Ovary (tissue), 9 donors: ENCODE measurements around the gene HPS6. TPM values are rescaled to one million over a fixed set of nuclear protein-coding genes. Genes with fewer than 3 reads are reported as not detected.
A peak's percentile ranks its signal among the peaks of the same experiment; 100 is the strongest.

ENCODE experiments used
- DNase-seq, 5 donors: peaks; one replicate each; pipeline ENCODE4 v3.0.0-alpha.2; 2019 to 2020
- H3K27ac ChIP-seq, 2 donors: fragments of 200-600 bp; one replicate each; pipeline versions ENCODE4 v1.5.1 to v1.8.0; 2019 to 2022
- H3K27me3 ChIP-seq: fragments of 200-600 bp; one replicate; pipeline ENCODE4 v1.8.0; 2022
- H3K36me3 ChIP-seq: fragments of 200-600 bp; sonication (generic); one replicate; pipeline ENCODE4 v1.5.1; 2019
- H3K4me1 ChIP-seq: one replicate; pipeline ENCODE4 v1.8.1; 2013; ENCODE audit warnings: mild to moderate bottlenecking, moderate library complexity; ENCODE audit not compliant: insufficient read depth
- H3K4me3 ChIP-seq: fragments of 200-600 bp; sonication (generic); one replicate; pipeline ENCODE4 v1.5.1; 2017
- H3K9me3 ChIP-seq, 2 donors: fragments of 200-600 bp in 1 of 2; sonication (generic) in 1 of 2; one replicate each; pipeline versions ENCODE4 v1.5.1 to v1.8.1; 2013 to 2019; ENCODE audit warnings: mild to moderate bottlenecking in 1 of 2, moderate library complexity in 1 of 2
- CTCF ChIP-seq, 3 donors: fragments of 450-650 bp in 2 of 3; fragments of 200-600 bp in 1 of 3; IDR thresholded peaks; one replicate each; pipeline versions ENCODE4 v1.5.1 to v1.8.0; 2016 to 2022; ENCODE audit warnings: antibody characterized with exemption in 3 of 3, mild to moderate bottlenecking in 1 of 3
- EP300 ChIP-seq: sonication (generic); formaldehyde crosslinking; IDR thresholded peaks from one replicate; pipeline ENCODE4 v1.6.1; 2017; ENCODE audit warnings: antibody characterized with exemption
- POLR2A ChIP-seq: fragments of 450-650 bp; IDR thresholded peaks from one replicate; pipeline ENCODE4 v1.6.1; 2017; ENCODE audit warnings: antibody characterized with exemption, mild to moderate bottlenecking, moderate library complexity
- WGBS, 3 donors: extraction: QIAGEN DNeasy Blood & Tissue Kit in 1 of 3; methylation state at CpG; one replicate each; pipeline versions ENCODE4 v1.1.5 to v1.1.7; 2013 to 2017; 5-methylcytosine and 5-hydroxymethylcytosine counted together
- intact Hi-C, 4 donors: fragments of 100-400 bp; cut with DNase I; formaldehyde crosslinking; loops; one replicate each; pipeline versions ENCODE4 v1.11.0 to v1.15.1; 2022 to 2023
- polyA plus RNA-seq, 2 donors: library from polyadenylated mRNA; stranded (reverse); fragments of 200-250 nt in 1 of 2; fragments of 350-450 nt in 1 of 2; fragmentation: Illumina TruSeq in 1 of 2; extraction: RNeasy Lipid Tissue Mini Kit (QIAGEN cat#74804) in 1 of 2; gene quantifications; one replicate each; pipeline ENCODE4 v1.2.3, GENCODE V29; 2013 to 2014
- small RNA-seq: library from RNA; depleted of rRNA; stranded (forward); fragments of <200 nt; gene quantifications from one replicate; pipeline ENCODE3, GENCODE V24; 2016
- total RNA-seq, 7 donors: library from RNA; depleted of rRNA in 2 of 7; stranded (reverse); fragments of >200 nt in 2 of 7; fragmentation: NEBNext Ultra II Directional in 3 of 7; extraction: Animal tissue kit (Norgen Biotek cat#: 25700) in 3 of 7; gene quantifications; one replicate each; pipeline versions ENCODE4 v1.1.0 to v1.2.4, GENCODE V29; 2016 to 2023
- donor health status: DM: no; HTN: no; CAD: no; lungs with moderate emphysema.
- donor health status: DM: no; HTN: no; CAD: no.
- donor health status: Bipolar disorder and iron deficiency.
- donor health status: DM: yes; HTN: yes; CAD: no.
- donor health status: DM: no; HTN: no; CAD: no.
- donor health status: DM: yes; HTN: yes; CAD: no.

The HPS6 gene
- total and polyA plus RNA-seq, 9 donors: 2.6 to 20.9 (median 15.3) TPM

GRCh38 chr10:102114861-102115618, 49.9 kb downstream of the HPS6 start:
- Histone ChIP-seq H3K4me3 (peak overlapping the region; percentile 69), H3K27me3 (no peaks in the 10 kb centered on the region), H3K9me3 (no peaks in the 10 kb centered on the region), H3K4me1 (peaks cover 22% of the 10 kb centered on the region), H3K27ac (peak overlapping the region; percentile 70 to 81), H3K36me3 (no peaks in the 10 kb centered on the region)
- WGBS, 3 donors: 0 to 2% (median 1%) methylated on average over 23 of the region's 23 CpGs
- intact Hi-C loops: loop anchor here in 2 of 4 donors (5.0 to 10.0 kb wide), 2 partner anchors 48 to 50 kb away; partner anchors contain the start of gene HPS6 (in 2 of the 2)
- DNase-seq: peak; percentile 88 to 92 (median 91)
- TF ChIP-seq EP300 (no peak), CTCF (IDR thresholded peaks at IDR 0.05) (no peak), POLR2A (peak; percentile 43)

DNA sequence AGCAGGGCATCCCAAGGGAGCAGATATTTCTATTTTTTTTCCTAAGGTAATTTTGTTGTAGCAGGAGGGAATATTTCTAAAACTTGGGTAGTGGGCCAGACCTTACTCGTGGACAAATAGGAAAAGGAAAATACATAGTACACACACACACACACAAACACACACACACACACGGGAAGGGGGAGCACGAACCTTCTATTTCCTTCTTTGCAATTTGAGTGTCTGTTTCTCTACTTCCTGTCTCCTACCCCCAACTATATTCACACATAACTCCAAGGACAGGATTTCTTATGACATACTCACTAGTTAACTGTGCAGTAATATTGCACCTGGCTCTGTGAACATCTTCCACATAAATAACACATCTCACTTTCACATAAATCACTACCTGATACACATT, 50.6 kb downstream of the HPS6 start:
- no peak for TF ChIP-seq EP300
- TF ChIP-seq POLR2A: no peak
- TF ChIP-seq CTCF (IDR thresholded peaks at IDR 0.05): no peak

GRCh38 chr10:102116656-102117055, 51.5 kb downstream of the HPS6 start:
- Histone ChIP-seq H3K4me3 (peak overlapping the region; percentile 49), H3K4me1 (peaks cover 22% of the 10 kb centered on the region)

More for the DNA sequence above, 50.6 kb downstream of the HPS6 start:
- no peaks in the 10 kb centered on the region for H3K27me3 ChIP-seq
- WGBS, 3 donors: 1 to 7% (median 1%) methylated on average over 3 of the region's 3 CpGs
- H3K4me1 ChIP-seq: peaks cover 22% of the 10 kb centered on the region
- DNase-seq: no peak
- intact Hi-C loops: loop anchor here in 2 of 4 donors (5.0 to 10.0 kb wide), 2 partner anchors 48 to 51 kb away; partner anchors contain the start of gene HPS6 (in 2 of the 2)
- H3K9me3 ChIP-seq: no peaks in the 10 kb centered on the region
- H3K4me3 ChIP-seq: peak overlapping the region; percentile 69
- H3K36me3 ChIP-seq: no peaks in the 10 kb centered on the region
- H3K27ac ChIP-seq: peak overlapping the region in 1 of 2 donors; percentile 70

More at GRCh38 chr10:102116656-102117055, 51.5 kb downstream of the HPS6 start:
- 76 to 87% (median 76%) methylated on average over 1 of the region's 1 CpG for WGBS, 3 donors
- Histone ChIP-seq H3K9me3 (no peaks in the 10 kb centered on the region), H3K27me3 (no peaks in the 10 kb centered on the region), H3K27ac (peak overlapping the region in 1 of 2 donors; percentile 99), H3K36me3 (no peaks in the 10 kb centered on the region)
- intact Hi-C loops: loop anchor here in 2 of 4 donors (5.0 to 10.0 kb wide), 2 partner anchors 49 to 52 kb away; partner anchors contain the start of gene HPS6 (in 2 of the 2)
- no peak for DNase-seq
- TF ChIP-seq EP300 (no peak), POLR2A (no peak), CTCF (IDR thresholded peaks at IDR 0.05) (no peak)

Small RNA genes within 50 kb of the gene (small RNA-seq; reads per million reads assigned to genes)
- gene AL500527.1 (not detected), gene AL500527.2 (not detected)

Other genes starting within 250 kb of the HPS6 start
- gene OGA, start 246.9 kb upstream of the HPS6 start, total RNA-seq: 100 to 1,000 TPM in 5 of 7 donors, 10 to 100 TPM in 2; 85.3 to 134 (median 103) TPM
- gene OGA, start 246.9 kb upstream of the HPS6 start, polyA plus RNA-seq: 10 to 100 TPM; 58.9 to 83.7 TPM
- 1 to 10 TPM; 1.8 to 8.9 (median 6.8) TPM for gene KCNIP2, start 221.5 kb upstream of the HPS6 start, total RNA-seq
- gene KCNIP2, start 221.5 kb upstream of the HPS6 start, polyA plus RNA-seq: 1 to 10 TPM; 3.6 to 3.7 TPM
- gene ARMH3, start 9.2 kb upstream of the HPS6 start, total RNA-seq: 10 to 100 TPM in 6 of 7 donors, 1 to 10 TPM in 1; 9.1 to 24.2 (median 18.1) TPM
- gene ARMH3, start 9.2 kb upstream of the HPS6 start, polyA plus RNA-seq: 10 to 100 TPM; 17.9 to 20.4 TPM
- 100 to 1,000 TPM in 4 of 7 donors, 10 to 100 TPM in 3; 59.0 to 141 (median 113) TPM for gene LDB1, start 55.0 kb downstream of the HPS6 start, total RNA-seq
- 10 to 100 TPM; 72.0 to 93.2 TPM for gene LDB1, start 55.0 kb downstream of the HPS6 start, polyA plus RNA-seq
- 10 to 100 TPM; 11.8 to 68.7 (median 44.5) TPM for gene PPRC1, start 67.7 kb downstream of the HPS6 start, total RNA-seq
- 10 to 100 TPM; 17.4 to 18.1 TPM for gene PPRC1, start 67.7 kb downstream of the HPS6 start, polyA plus RNA-seq
- gene NOLC1, start 87.0 kb downstream of the HPS6 start, total RNA-seq: 10 to 100 TPM; 32.7 to 68.1 (median 50.2) TPM
- gene NOLC1, start 87.0 kb downstream of the HPS6 start, polyA plus RNA-seq: 10 to 100 TPM; 32.0 to 88.8 TPM
- not detected for gene ELOVL3, start 160.9 kb downstream of the HPS6 start, total RNA-seq
- 1 to 10 TPM in 1 of 2 donors, under 1 TPM in 1; 0.08 to 1.0 TPM for gene ELOVL3, start 160.9 kb downstream of the HPS6 start, polyA plus RNA-seq
- not detected for gene PITX3, start 176.2 kb downstream of the HPS6 start, total RNA-seq
- not detected for gene PITX3, start 176.2 kb downstream of the HPS6 start, polyA plus RNA-seq
- gene GBF1, start 180.2 kb downstream of the HPS6 start, total RNA-seq: 10 to 100 TPM; 14.1 to 43.2 (median 34.4) TPM
- 10 to 100 TPM; 13.2 to 34.6 TPM for gene GBF1, start 180.2 kb downstream of the HPS6 start, polyA plus RNA-seq